Measurements from ENCODE around the gene SLC35E3. TPM values are rescaled to one million over a fixed set of nuclear protein-coding genes. Genes with fewer than 3 reads are reported as not detected.
A peak's percentile ranks its signal among the peaks of the same experiment; 100 is the strongest.
"Not testable (repeated sequence)": the region's sequence is repeated elsewhere in the genome, so short reads cannot be mapped to it uniquely, and the experiment has no call there.

Gene SLC35E3
- total RNA-seq, 2 experiments from 2014 or later: 5.3 to 5.6 TPM

DNA sequence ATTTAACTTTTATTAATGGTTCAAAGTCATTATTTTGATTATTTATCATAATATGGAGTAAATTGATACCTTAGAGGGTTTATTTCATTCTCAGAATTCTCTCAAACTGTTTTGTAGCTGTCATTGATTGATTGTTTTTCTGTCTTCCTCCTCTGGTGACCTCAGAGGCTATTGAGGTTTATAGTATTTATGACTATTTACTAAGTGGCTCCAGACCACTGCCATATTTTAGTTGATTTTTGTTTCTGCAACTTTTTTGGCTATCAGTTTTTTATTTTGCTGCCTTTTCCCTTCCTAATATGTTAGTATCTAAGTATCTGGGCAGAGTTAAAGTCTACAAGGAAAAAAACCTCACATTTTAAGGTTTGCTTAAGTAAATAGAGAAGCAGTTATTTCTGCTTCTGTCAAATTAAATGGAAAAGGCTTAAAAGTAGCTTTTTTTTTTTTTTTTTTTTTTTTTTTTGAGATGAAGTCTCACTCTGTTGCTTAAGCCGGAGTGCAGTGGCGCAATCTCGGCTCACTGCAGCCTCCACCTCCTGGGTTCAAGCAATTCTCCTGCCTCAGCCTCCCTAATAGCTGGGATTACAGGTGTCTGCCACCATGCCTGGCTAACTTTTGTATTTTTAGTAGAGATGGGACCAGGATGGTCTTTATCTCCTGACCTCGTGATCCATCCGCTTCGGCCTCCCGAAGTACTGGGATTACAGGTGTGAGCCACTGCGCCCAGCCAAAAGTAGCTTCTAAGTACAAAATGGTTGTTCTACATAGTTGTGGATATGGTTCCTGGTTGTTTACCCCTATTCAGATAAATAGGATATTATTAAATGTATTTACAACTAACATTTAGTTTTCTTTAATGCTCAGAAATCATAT is 70.2 kb downstream of the SLC35E3 start:
- Mint-ChIP-seq H3K4me1 (ENCODE audit: low read depth) (peaks cover 36% of the 10 kb centered on the region), H3K9me3 (no peaks in the 10 kb centered on the region), H3K27me3 (no peaks in the 10 kb centered on the region), H3K36me3 (ENCODE audit: low read depth) (peaks cover 52% of the 10 kb centered on the region), H3K27ac (peak overlapping the region; percentile 69), H3K4me3 (no peak overlapping the region)
- ChIA-PET CTCF (interaction anchor here (2.3 kb wide), 1 partner anchor 14 kb away, joined by 11 read pairs; no protein-coding TSS in a partner anchor), POLR2A (interaction anchor here (1.4 to 2.3 kb wide), 3 partner anchors 8 to 14 kb away, joined by 3 to 19 read pairs (median 7); partner anchors contain the start of gene MDM2)
- intact Hi-C loops (cut with micrococcal nuclease): no loop called here
- ATAC-seq: no peak
- TF ChIP-seq, protein P1, sequence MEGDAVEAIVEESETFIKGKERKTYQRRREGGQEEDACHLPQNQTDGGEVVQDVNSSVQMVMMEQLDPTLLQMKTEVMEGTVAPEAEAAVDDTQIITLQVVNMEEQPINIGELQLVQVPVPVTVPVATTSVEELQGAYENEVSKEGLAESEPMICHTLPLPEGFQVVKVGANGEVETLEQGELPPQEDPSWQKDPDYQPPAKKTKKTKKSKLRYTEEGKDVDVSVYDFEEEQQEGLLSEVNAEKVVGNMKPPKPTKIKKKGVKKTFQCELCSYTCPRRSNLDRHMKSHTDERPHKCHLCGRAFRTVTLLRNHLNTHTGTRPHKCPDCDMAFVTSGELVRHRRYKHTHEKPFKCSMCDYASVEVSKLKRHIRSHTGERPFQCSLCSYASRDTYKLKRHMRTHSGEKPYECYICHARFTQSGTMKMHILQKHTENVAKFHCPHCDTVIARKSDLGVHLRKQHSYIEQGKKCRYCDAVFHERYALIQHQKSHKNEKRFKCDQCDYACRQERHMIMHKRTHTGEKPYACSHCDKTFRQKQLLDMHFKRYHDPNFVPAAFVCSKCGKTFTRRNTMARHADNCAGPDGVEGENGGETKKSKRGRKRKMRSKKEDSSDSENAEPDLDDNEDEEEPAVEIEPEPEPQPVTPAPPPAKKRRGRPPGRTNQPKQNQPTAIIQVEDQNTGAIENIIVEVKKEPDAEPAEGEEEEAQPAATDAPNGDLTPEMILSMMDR (IDR thresholded peaks at IDR 0.05): no peak
- DNase-seq: no peak

DNA sequence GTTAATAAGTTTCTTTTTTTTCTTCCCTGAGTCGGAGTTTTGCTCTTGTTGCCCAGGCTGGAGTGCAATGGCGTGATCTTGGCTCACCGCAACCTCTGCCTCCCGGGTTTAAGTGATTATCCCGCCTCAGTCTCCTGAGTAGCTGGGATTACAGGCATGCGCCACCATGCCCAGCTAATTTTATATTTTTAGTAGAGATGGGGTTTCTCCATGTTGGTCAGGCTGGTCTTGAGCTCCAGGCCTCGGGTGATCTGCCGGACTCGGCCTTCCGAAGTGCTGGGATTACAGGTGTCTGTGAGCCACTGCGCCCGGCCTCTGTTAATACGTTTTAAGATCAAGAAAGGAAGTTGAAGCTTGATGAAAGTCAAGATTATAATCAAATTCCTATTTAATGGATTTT is 73.5 kb downstream of the SLC35E3 start:
- ATAC-seq; DNase-seq; H3K27ac Mint-ChIP-seq; H3K9me3 Mint-ChIP-seq; H3K4me3 Mint-ChIP-seq; H3K27me3 Mint-ChIP-seq; intact Hi-C loops (cut with micrococcal nuclease): not testable (repeated sequence)
- H3K4me1 Mint-ChIP-seq (ENCODE audit: low read depth): peaks cover 22% of the 10 kb centered on the region
- H3K36me3 Mint-ChIP-seq (ENCODE audit: low read depth): peaks cover 46% of the 10 kb centered on the region
- CTCF ChIA-PET: interaction anchor here (0.6 to 1.6 kb wide), 4 partner anchors 11 to 398 kb away, joined by 3 to 8 read pairs (median 4); no protein-coding TSS in a partner anchor
- POLR2A ChIA-PET: interaction anchor here (0.9 kb wide), 1 partner anchor 10 kb away, joined by 3 read pairs; no protein-coding TSS in a partner anchor

DNA sequence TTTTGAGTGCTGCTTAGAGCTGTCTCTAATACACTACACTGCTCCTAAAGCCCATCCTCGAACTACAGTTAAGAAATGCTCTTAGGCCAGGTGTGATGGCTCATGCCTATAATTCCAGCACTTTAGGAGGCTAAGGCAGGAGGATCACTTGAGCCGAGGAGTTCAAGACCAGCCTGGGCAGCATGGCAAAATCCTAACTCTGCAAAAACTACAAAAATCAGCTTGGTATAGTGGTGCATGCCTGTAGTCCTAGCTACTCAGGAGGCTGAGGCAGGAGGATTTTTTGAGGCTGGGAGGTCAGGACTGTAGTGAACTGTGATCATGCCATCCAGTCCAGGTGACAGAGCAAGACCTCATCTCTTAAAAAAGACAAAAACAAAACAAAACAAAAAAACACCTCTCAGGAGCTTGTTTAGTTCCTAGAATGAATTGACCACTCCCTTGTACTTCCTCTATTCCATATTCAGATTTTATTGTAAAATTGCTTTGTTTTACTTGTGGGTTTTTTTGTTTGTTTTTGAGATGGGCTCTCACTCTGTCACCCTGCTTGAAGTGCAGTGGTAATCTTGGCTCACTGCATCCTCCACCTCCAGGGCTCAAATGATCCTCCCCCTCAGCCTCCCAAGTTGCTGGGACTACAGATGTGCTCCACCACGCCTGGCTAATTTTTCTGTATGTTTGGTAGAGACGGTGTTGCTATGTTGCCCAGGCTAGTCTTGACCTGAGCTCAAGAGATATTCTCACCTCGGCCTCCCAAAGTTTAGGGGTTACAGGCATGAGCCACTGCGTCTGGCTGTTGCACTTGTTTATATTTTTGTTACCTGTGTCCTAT is 75.6 kb downstream of the SLC35E3 start:
- Mint-ChIP-seq H3K4me1 (ENCODE audit: low read depth) (peaks cover 21% of the 10 kb centered on the region), H3K27me3 (no peaks in the 10 kb centered on the region), H3K4me3 (no peak overlapping the region), H3K27ac (peak overlapping the region; percentile 39), H3K36me3 (ENCODE audit: low read depth) (peaks cover 51% of the 10 kb centered on the region), H3K9me3 (no peaks in the 10 kb centered on the region)
- TF ChIP-seq, protein P1 (IDR thresholded peaks at IDR 0.05): no peak
- DNase-seq (no peak), ATAC-seq (peak; percentile 34)
- CTCF ChIA-PET: interaction anchor here (1.4 to 1.5 kb wide), 2 partner anchors 9 to 14 kb away, joined by 3 to 5 read pairs; partner anchors contain the start of gene MDM2
- POLR2A ChIA-PET: interaction anchor here (0.8 to 1.4 kb wide), 5 partner anchors 8 to 14 kb away, joined by 3 to 6 read pairs (median 3); partner anchors contain the start of gene MDM2
- intact Hi-C loops (cut with micrococcal nuclease): no loop called here

DNA sequence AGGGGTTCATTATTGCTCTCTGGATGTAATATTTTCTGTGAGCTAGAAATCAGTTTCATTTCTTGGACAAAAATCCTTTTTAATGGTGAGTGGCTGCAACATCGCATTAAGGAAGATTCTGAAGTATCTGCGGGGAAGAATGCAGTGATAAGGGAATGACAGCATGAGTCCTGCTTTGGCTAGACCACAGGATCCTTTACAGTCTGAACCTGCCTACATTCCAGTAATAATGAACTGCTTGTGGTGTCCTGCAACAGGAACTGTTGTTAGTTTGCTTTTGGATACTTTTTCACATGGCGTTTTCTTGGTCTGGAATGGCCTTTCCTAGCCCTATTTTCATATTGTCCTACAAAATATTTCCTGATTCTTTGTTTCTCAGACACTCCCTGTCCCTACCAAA is 77.7 kb downstream of the SLC35E3 start:
- ChIA-PET CTCF (no interaction called here), POLR2A (interaction anchor here (1.4 kb wide), 1 partner anchor 16 kb away, joined by 4 read pairs; no protein-coding TSS in a partner anchor)
- H3K27ac Mint-ChIP-seq: peak overlapping the region; percentile 18
- ATAC-seq (no peak), DNase-seq (no peak)
- TF ChIP-seq, protein P1 (IDR thresholded peaks at IDR 0.05): no peak
- H3K4me1 Mint-ChIP-seq (ENCODE audit: low read depth): peaks cover 26% of the 10 kb centered on the region
- intact Hi-C loops (cut with micrococcal nuclease): no loop called here
- no peaks in the 10 kb centered on the region for H3K27me3 Mint-ChIP-seq
- H3K4me3 Mint-ChIP-seq: no peak overlapping the region
- no peaks in the 10 kb centered on the region for H3K9me3 Mint-ChIP-seq
- H3K36me3 Mint-ChIP-seq (ENCODE audit: low read depth): peaks cover 54% of the 10 kb centered on the region

DNA sequence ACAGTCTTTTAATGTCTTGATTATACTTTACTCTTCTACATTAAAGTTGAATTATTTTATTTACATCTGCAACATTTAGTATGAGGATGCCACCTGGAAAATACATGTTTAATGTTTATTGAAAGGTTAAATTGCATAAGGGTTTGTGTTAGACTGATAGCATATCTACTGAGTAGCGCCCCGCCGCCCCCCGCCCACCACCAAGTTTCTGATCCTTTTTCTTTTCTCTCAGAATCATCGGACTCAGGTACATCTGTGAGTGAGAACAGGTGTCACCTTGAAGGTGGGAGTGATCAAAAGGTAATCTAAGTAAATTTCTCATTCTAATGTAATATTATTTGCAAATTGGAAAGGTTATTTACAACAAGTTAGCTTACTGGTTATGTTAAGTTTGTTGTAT is 78.2 kb downstream of the SLC35E3 start:
- ChIA-PET CTCF (no interaction called here), POLR2A (interaction anchor here (1.4 kb wide), 1 partner anchor 17 kb away, joined by 4 read pairs; no protein-coding TSS in a partner anchor)
- Mint-ChIP-seq H3K9me3 (no peaks in the 10 kb centered on the region), H3K36me3 (ENCODE audit: low read depth) (peaks cover 52% of the 10 kb centered on the region), H3K27ac (peak overlapping the region; percentile 42), H3K4me3 (no peak overlapping the region), H3K4me1 (ENCODE audit: low read depth) (peaks cover 26% of the 10 kb centered on the region), H3K27me3 (no peaks in the 10 kb centered on the region)
- DNase-seq: no peak
- no peak for ATAC-seq
- intact Hi-C loops (cut with micrococcal nuclease): no loop called here
- TF ChIP-seq, protein P1 (IDR thresholded peaks at IDR 0.05): no peak
